ENCODE data around the gene ST7. TPM values are rescaled to one million over a fixed set of nuclear protein-coding genes. Genes with fewer than 3 reads are reported as not detected.

ST7 gene
- total RNA-seq, 1 donor from 2014 or later: 107 TPM

GRCh38 chr7:117068511-117069145, 115.3 kb downstream of the ST7 start:
- Mint-ChIP-seq H3K4me1 (ENCODE audit: low read depth, unreplicated experiment) (peaks cover 41% of the 10 kb centered on the region), H3K36me3 (ENCODE audit: unreplicated experiment) (no peaks in the 10 kb centered on the region), H3K9me3 (ENCODE audit: unreplicated experiment) (peaks cover 3% of the 10 kb centered on the region), H3K4me3 (ENCODE audit: unreplicated experiment) (no peak overlapping the region), H3K27ac (ENCODE audit: unreplicated experiment) (no peak overlapping the region), H3K27me3 (ENCODE audit: unreplicated experiment) (peaks cover 2% of the 10 kb centered on the region)
- no peak for TF ChIP-seq CTCF (IDR thresholded peaks at IDR 0.05; ENCODE audit: partially characterized antibody, unreplicated experiment)
- DNase-seq: no peak

GRCh38 chr7:117069379-117069778, 116.1 kb downstream of the ST7 start:
- no peaks in the 10 kb centered on the region for H3K36me3 Mint-ChIP-seq (ENCODE audit: unreplicated experiment)
- peaks cover 3% of the 10 kb centered on the region for H3K9me3 Mint-ChIP-seq (ENCODE audit: unreplicated experiment)
- peaks cover 42% of the 10 kb centered on the region for H3K4me1 Mint-ChIP-seq (ENCODE audit: low read depth, unreplicated experiment)
- no peak for DNase-seq
- no peak overlapping the region for H3K27ac Mint-ChIP-seq (ENCODE audit: unreplicated experiment)
- peak overlapping the region; percentile 8 for H3K4me3 Mint-ChIP-seq (ENCODE audit: unreplicated experiment)
- no peak for TF ChIP-seq CTCF (IDR thresholded peaks at IDR 0.05; ENCODE audit: partially characterized antibody, unreplicated experiment)
- H3K27me3 Mint-ChIP-seq (ENCODE audit: unreplicated experiment): peaks cover 2% of the 10 kb centered on the region

- no peak for DNase-seq
- peaks cover 2% of the 10 kb centered on the region for H3K27me3 Mint-ChIP-seq (ENCODE audit: unreplicated experiment)
- no peaks in the 10 kb centered on the region for H3K36me3 Mint-ChIP-seq (ENCODE audit: unreplicated experiment)
- no peak for TF ChIP-seq CTCF (IDR thresholded peaks at IDR 0.05; ENCODE audit: partially characterized antibody, unreplicated experiment)
- H3K27ac Mint-ChIP-seq (ENCODE audit: unreplicated experiment): no peak overlapping the region
- H3K4me1 Mint-ChIP-seq (ENCODE audit: low read depth, unreplicated experiment): peaks cover 43% of the 10 kb centered on the region
- peaks cover 3% of the 10 kb centered on the region for H3K9me3 Mint-ChIP-seq (ENCODE audit: unreplicated experiment)
- H3K4me3 Mint-ChIP-seq (ENCODE audit: unreplicated experiment): no peak overlapping the region
Observed at GRCh38 chr7:117071551-117071950, 118.2 kb downstream of the ST7 start.

GRCh38 chr7:117072620-117073118, 119.4 kb downstream of the ST7 start:
- Mint-ChIP-seq H3K27ac (ENCODE audit: unreplicated experiment) (no peak overlapping the region), H3K27me3 (ENCODE audit: unreplicated experiment) (peaks cover 2% of the 10 kb centered on the region), H3K4me3 (ENCODE audit: unreplicated experiment) (no peak overlapping the region), H3K9me3 (ENCODE audit: unreplicated experiment) (peaks cover 3% of the 10 kb centered on the region), H3K36me3 (ENCODE audit: unreplicated experiment) (no peaks in the 10 kb centered on the region), H3K4me1 (ENCODE audit: low read depth, unreplicated experiment) (peaks cover 45% of the 10 kb centered on the region)
- no peak for DNase-seq
- TF ChIP-seq CTCF (IDR thresholded peaks at IDR 0.05; ENCODE audit: partially characterized antibody, unreplicated experiment): no peak

- Mint-ChIP-seq H3K27ac (ENCODE audit: unreplicated experiment) (no peak overlapping the region), H3K4me3 (ENCODE audit: unreplicated experiment) (no peak overlapping the region), H3K4me1 (ENCODE audit: low read depth, unreplicated experiment) (peaks cover 36% of the 10 kb centered on the region), H3K27me3 (ENCODE audit: unreplicated experiment) (peaks cover 2% of the 10 kb centered on the region), H3K36me3 (ENCODE audit: unreplicated experiment) (no peaks in the 10 kb centered on the region), H3K9me3 (ENCODE audit: unreplicated experiment) (peaks cover 3% of the 10 kb centered on the region)
- no peak for DNase-seq
- TF ChIP-seq CTCF (IDR thresholded peaks at IDR 0.05; ENCODE audit: partially characterized antibody, unreplicated experiment): no peak
Observed at GRCh38 chr7:117074378-117074777, 121.1 kb downstream of the ST7 start.
